HG02943 (cell line): ENCODE data around the gene MYOF.
"Not testable (repeated sequence)": the region's sequence is repeated elsewhere in the genome, so short reads cannot be mapped to it uniquely, and the experiment has no call there.

ENCODE experiments used
- ATAC-seq: cut with Tn5 transposase; IDR thresholded peaks from one replicate; pipeline ENCODE4 v1.9.1; 2021; ENCODE audit warnings: mild to moderate bottlenecking, low read depth, moderate library complexity; ENCODE audit not compliant: unreplicated experiment

MYOF gene

DNA sequence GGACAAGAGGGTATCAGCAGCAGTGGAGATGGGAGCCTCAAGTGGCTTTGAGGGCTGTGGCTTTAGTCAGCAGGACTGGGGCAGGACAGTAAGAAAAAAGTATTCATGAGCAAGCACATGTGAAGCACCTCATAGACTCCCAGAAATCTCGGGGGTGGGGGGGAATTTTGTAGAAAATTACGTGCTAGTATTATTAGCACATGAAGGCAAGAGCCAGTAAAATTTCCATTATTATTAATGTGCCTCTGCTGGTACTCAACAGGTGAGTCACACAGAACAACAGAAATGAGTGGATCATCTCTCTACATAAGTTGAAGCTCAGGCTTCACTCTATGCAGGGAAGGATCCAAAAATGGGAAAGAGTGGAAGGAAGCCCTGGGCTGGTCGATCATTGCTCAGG, 114.5 kb downstream of the MYOF start:
- ATAC-seq, result no peak

DNA sequence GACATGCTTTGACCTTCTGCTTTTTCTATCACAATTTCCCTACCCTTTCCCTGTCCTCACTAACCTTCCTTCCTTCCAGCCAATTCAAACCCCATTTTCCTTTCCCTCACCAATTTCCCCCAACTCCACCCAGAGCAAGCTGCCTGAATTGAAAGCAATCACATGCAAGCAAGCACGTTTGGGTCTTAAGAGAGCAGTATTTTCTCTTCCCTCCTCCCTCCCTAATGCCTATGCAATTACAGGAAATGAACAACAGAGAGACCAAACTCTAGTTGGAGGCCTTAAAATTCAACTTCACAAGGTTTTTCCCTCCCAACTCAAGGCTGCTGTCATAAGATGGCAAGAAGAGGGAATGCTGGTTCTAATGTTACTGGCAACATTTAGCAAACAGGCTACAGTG, 117.2 kb downstream of the MYOF start:
- ATAC-seq, result no peak

DNA sequence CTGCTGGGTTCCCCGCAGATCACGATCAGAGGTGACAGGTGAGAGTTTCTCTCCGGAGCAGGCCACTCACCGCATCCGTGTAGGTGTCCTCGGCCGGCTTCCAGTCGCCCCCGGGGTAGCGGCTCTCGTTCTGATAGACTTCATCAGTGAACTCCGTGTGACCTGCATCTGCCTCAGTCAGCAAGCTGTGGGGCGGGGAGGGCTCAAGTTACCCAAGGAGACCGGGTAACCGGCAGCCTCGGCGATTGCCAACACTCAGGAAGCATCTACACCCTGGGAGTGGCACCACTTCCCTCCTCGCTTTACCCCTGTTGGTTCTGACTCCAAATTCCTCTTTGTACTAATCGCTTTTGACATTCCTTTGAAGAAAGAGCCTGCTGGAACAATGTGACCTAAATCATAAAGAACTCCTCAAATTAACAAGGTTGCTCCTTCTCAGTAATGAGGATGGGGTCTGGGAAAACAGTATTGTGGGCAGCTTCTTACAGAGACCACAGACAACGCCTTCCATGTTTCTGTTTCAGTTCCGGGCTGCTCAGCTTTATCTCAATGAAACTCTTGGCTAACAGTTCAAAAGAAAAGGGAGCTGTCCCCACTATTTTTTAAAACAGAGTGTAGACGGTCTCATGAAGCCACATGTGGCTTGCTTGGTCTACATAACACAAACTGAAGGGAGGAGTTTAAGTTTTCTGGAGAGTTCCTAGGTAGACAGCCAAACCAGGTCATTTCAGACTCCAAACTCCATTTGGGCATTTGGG, 118.1 kb downstream of the MYOF start:
- no peak for ATAC-seq

DNA sequence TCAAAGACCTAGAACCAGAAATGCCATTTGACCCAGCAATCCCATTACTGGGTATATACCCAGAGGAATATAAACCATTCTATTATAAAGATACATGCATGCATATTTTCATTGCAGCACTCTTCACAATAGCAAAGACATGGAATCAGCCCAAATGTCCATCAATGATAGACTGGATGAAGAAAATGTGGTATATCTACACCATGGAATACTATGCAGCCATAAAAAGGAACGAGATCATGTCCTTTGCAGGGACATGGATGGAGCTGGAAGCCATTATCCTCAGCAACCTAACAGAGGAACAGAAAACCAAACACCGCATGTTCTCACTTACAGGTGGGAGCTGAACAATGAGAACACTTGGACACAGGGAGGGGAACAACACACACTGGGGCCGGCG, 123.7 kb downstream of the MYOF start:
- ATAC-seq, result not testable (repeated sequence)

DNA sequence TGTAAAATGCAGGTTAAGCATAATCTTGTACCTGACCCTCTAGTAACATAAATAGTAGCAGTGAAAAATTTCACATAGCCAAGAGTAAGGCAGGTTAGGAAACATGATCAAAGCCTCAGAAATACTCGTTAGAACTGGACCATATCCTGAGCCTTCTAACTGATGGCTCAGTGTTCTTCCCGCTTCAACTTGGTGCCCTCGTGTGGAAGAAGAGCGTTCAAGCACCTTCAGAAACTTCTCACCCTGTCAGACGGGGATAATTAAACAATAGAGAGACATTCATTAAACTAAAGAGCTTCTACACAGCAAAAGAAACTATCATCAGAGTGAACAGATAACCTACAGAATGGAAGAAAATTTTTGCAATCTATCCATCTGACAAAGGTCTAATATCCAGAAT, 124.5 kb downstream of the MYOF start:
- no peak for ATAC-seq

DNA sequence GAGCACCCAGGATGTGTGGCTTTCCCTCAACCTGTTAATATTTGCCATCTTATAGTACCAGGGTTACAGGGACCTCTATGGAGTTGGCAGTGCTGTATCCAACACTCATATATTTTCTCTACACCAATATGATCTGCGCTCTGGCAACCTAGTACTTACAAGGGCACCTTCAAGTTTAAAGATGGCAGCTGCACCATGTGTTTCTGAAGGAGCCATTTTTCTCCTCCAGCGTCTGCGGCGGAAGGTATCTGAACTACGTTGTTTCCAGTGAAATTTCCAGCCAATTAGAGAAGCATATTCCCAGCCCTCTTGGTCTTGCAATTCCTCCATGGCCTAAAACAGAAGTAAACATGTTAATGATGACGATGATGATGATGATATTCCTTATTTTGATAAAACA, 125.6 kb downstream of the MYOF start:
- ATAC-seq, result no peak

DNA sequence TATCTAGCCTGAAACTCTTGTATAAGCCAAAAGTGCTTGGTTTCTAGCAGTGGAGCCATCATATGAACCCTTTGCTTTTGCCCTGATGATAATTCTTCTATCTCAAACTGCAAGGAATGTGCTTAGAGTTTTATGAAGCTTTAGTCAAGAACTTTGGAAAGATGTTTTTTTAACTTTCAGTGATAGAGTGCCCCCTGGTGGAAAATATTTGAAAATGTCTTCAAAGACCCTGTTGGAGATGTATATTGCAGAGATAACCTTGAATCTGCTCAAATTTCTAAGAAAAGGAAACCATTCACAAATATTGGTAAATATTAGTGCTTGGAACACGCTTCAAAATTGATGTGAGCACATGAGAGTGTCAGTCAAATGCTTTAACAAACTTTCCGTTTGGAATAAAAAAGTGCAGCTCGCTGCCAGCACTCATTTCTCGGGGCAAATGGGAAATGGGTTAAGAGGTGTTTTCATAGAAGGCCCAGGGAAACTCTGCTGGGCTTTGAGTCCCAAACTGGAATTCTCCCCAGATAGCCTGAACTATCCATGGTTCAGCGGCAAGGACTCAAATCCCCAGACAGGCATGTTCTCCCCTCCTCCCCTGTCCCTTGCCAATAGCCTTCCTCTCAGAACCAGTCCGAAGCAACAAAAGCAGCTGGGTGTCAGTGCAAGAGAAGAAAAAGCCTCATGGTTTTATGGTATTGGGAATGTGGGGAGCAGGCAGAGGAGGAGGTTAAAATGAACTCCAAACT, 129.3 kb downstream of the MYOF start:
- ATAC-seq, result no peak

DNA sequence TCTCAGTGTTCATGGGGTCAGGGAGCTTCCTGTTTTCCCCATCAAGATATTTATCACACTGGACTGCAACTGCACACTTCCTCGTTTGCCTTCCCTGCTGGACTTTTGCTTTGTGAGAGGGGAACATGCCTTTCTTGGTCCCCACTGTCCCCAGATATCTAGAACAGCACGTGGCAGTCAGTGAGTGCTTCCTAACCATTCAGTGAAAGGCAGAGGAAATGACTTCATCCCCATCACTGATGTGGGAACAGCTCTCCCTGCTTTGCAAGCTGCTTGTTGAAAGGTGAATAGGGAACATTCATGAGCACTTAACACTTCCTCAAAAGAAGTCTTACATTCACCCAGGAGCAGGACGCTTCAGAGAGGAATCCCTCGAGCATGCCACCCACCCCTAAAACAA, 135.4 kb downstream of the MYOF start:
- ATAC-seq, result no peak

DNA sequence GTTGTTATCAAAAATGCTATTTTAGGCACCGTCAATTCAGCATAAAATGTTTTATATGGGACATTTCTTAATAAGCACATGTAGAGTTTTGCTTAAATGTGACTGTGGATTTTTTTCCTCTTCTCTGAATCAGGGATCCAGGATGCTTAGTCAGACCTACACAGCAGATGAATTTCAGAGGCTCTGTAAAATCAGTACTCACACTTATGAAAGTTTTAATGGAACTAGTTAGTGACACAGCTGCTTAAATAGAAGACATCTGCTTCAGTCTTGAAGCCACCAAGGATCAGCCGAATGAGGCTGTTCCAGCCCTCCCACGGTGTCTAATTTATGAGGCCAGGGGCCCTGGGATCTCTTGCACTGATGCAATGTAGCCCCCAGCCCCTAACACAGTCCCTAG, 136.0 kb downstream of the MYOF start:
- ATAC-seq, result no peak

DNA sequence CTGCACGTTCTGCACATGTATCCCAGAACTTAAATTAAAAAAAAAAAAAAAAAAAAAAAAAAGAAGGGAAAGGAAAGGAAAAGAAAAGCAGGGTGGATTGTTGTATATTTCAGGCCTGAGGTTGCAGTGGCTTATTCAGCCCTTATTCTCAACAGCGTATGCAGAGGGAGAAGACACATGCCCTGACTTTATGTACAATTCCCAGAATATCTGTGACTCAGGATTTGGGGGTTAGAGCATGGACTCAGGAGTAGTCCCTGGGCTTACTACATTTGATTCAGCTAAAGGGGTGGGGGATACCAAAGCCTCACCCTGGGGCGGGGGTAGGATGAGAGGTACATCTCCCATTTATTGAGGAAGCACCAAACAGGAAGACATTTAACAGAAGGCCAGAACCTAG, 137.4 kb downstream of the MYOF start:
- ATAC-seq, result no peak

DNA sequence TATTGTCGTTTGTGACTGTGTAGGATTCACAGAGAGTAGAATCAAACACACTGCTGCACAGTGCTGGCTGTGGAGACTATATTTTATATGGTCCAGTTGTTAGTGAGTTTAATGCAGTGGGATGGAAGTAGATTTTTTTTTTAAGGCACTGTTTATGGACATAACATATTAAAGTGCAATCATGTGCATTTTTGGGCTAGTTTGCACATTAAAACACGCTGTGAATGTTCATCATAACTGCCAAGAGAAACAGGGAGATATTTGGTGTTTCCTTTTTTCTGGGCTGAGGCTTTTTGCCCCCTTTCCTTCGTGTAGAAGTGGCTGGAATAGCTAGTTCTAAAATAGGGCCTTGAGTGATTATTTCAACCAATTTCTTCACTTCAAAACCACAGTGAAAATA, 139.2 kb downstream of the MYOF start:
- ATAC-seq, result no peak

DNA sequence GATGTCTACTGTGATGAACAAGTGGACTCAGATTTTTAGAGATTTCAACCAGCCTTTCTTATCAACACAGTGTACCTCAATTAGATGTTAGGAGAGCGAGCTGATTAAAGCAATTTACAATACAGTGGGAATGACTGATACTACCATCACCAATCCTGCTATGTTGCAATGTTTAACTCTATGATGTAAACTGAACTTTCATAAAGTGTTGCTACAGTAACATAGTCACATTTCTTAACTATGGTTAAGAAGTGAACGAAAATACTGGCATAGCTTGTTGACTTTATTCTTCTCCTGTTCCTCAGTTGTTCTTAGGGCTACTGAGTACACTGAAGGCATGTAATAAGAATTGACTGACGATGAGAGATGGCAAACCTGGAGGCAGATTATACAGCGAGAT, 139.8 kb downstream of the MYOF start:
- ATAC-seq, result no peak

DNA sequence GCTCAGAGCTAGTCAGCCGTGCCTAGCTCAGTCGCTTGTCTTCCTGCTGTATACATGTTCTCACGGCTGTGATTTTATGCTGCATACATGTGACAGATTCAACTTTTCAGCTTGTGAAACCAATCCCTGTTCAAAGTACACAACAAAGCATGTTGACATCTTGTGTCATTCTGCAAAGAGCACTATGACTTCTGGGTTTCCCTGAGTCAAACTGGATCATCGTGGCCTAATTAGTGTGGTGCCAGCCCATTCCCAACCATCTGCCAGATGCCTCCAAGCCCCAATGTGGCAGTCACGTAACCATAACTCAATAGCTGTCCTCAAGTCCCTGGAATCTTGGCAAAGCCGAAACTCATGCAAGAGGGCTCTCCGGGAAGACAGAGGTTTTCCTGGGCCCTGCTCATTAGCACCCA, 144.8 kb downstream of the MYOF start:
- ATAC-seq, result no peak

DNA sequence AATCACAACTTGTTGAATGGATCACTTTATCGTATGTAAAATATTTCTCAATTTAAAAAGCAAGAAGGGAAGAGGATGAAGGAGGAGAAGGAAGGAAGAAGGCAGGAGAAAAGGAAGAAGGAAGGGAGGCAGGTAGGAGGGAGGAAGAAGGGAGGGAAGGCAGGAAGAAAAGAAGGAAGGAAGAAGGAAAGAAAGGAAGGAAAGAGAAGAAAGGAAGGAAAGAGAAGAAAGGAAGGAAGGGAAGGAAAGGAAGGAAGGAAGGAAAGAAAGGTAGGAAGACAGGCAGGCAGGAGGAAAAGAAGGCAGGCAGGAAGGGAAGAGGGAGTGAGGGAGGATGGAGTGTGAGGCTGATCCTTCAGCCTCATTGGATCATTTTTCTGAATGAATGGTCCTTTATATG, 145.5 kb downstream of the MYOF start:
- ATAC-seq, result no peak

DNA sequence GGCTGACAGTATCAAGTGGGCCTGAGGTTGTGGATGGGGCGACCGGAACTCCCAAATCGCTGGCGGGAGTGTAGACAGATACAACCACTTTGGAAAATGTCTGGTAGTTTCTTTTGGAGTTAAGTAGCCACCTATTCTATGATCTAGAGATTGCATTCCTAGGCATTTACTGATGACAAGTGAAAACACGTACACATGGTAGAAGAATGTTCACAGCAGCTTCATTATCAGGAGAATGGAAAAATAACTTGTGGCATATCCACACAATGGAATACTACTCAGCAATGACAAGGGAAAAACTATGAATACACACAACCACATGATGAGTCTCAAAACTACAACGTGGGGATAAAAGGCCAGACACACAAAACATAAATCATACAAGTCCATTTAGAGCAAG, 146.0 kb downstream of the MYOF start:
- ATAC-seq, result no peak

DNA sequence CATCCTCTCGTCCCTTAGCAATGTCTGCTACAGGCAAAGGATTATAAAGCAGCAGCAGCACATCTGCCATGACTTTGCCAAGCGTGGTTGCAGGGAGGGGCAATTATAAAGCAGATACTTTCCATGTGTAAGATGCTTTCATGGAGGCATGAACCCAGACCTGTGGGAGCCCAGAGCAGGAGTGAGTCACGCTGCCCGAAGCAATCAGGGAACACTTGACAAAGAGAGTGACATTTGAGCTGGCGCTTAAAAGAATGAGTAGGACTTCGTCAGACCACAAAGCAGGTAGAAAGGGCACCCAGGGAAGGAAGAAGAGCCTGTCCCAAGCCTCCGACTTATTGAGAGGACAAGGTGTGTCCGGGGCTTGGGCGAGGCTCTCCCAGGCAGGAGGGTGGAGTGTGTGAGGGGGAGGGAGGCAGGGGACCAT, 147.2 kb downstream of the MYOF start:
- no peak for ATAC-seq

DNA sequence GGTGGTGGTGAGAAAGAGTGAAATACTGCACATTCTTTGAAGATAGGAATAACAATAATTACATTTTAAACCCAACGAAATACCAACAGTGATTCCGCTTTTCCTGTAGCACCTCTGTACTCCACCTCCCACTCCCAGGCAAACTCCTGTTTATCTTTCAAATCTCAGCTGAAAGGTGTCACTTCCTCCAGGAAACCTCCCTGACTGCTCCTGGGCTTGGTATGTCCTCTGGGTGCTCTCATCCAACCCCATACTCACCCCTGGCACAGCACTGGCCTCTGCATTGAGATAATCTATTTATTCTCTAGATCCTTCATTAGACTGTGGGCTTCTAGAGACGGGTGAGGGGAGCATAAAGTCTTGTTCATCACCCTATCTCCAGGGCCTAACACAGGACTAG, 148.0 kb downstream of the MYOF start:
- no peak for ATAC-seq

DNA sequence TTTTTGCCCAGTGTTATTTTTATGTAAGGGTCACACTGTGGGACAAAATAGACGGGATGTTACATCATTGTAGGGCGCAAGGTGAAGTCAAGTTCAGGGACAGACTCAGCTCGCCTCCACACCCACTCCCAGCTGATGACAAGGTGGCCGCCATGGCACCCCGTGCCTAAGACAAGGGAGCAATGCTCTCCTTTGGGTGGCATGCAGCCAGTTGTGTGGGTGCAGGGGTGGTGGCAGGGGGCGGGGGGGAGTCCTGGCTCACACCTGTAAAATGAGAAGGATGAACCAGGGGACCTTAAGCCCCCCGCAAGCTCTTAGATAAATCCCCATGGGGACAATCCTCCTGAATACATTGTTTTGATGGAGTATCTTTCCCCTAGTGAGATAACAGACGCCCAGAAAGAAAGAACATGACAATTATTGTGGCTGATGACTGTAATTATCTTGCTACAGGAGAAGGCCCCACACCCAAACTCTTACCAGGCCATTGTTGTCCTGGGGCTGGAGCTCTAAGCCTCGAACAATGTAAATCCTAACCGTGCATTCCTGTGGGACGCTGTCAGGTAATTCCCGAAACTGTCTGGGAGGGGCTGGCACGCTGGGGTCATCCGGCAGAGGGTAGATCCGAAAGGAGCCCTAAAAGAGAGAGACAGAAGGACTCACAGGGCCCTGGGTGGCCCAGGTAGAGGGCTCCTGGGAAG, 148.7 kb downstream of the MYOF start:
- ATAC-seq, result no peak

DNA sequence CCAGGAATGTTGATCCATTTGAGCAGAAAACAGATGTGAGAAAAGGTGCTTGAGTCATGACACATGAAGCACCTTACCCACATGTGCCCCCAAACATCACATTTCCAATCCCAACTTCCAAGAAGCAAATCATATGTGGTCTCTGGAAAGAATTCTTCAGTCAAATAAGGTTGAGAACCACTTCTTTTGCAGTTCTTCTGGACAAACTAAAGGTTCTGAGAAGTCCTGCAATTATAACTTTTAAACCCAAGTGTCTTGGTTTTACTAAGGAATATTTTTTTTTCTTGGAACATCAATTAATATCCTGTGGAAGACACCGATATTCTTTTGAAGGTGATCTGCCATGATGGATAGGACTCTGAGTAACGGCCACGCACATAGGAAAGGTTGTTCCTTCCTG, 151.3 kb downstream of the MYOF start:
- no peak for ATAC-seq

DNA sequence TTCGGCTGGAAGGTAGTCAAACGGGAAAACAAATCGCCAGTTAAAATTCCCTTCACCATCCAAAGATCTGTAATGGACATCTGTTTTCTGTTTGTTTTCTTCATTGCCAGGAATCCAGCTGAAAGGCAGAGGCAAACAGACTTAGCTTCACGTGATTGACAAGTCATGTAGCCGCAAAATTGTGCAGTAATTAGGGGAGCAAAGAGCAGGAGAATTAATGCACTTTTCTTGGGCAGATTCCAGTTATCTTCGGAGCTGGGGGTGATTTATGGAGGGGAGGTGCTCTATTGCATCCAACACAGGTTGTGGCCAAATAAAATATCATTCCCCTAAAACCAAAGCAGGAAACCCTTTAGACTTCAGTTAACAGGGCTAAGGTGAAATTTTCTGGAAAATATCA, 162.2 kb downstream of the MYOF start:
- ATAC-seq, result no peak

DNA sequence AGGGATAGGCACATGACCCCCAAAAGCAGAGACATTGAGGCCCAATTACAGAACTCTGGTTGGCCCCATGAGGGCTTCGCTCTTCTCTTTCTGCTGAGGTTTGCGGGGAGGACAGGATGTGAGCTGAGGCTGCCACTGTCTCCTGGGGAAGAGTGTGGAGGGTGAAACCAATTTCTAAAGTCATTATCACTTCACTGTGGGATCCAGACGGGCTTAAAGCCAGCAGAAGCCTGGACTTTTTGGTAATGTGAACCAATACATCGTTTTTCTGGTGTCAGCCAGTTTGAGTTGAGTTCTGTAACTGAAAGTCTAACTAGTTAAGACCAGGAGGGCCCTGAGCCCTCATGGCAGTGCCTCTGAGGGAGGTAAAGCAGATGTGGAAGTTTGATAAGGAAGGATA, 163.0 kb downstream of the MYOF start:
- ATAC-seq, result no peak

DNA sequence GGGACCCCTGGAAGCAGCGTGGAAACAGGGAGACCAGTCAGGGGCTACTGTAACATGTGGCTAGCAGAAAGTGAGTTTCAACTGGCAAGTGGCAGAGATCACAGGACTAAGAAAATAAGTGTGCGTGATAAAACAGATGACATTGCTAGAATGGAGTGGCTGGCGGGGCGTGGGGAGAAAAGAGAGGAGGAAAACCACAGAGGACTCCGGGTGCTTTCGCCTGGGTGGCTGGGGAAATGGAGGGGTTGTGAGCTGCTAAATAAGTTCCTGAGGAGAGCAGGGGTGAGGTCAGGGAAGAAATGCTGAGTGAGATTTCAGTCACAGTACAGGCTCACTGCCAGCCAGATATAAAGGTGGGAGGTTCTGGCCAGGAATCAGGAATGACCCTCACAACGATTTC, 166.9 kb downstream of the MYOF start:
- ATAC-seq, result no peak
